ENCODE results near the gene C16orf96.

The C16orf96 gene

GRCh38 chr16:4646773-4647643 is 90.9 kb downstream of the C16orf96 start:
- DNase-seq (ENCODE audit: low read depth), result no peak

- no peak for DNase-seq (ENCODE audit: low read depth)
Observed at GRCh38 chr16:4647644-4647980, 91.5 kb downstream of the C16orf96 start.

GRCh38 chr16:4648917-4649316 is 92.8 kb downstream of the C16orf96 start:
- DNase-seq (ENCODE audit: low read depth), result no peak

GRCh38 chr16:4649744-4650442 is 93.8 kb downstream of the C16orf96 start:
- DNase-seq (ENCODE audit: low read depth), result no peak
